Measurements from ENCODE around the gene ALKBH6.
A peak's percentile ranks its signal among the peaks of the same experiment; 100 is the strongest.
"Not testable (repeated sequence)": the region's sequence is repeated elsewhere in the genome, so short reads cannot be mapped to it uniquely, and the experiment has no call there.

ALKBH6 gene

DNA sequence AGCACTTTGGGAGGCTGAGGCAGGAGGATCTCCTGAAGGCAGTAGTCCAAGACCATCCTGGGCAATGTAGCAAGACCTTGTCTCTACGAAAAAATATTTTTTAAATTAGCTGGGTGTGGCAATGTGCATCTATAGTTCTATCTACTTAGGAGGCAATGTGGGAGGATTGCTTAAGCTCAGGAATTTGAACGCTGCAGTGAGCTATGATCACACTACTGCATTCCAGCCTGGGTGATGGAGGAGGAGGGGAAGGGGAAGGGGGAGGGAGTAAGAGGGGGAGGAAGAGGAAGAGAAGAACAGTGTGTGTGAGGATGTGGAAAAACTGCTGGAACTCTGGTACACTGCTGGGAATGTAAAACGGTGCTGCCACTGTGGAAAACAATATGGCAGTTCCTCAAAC lies 27.8 kb upstream of the ALKBH6 start:
- TF ChIP-seq, protein P1, sequence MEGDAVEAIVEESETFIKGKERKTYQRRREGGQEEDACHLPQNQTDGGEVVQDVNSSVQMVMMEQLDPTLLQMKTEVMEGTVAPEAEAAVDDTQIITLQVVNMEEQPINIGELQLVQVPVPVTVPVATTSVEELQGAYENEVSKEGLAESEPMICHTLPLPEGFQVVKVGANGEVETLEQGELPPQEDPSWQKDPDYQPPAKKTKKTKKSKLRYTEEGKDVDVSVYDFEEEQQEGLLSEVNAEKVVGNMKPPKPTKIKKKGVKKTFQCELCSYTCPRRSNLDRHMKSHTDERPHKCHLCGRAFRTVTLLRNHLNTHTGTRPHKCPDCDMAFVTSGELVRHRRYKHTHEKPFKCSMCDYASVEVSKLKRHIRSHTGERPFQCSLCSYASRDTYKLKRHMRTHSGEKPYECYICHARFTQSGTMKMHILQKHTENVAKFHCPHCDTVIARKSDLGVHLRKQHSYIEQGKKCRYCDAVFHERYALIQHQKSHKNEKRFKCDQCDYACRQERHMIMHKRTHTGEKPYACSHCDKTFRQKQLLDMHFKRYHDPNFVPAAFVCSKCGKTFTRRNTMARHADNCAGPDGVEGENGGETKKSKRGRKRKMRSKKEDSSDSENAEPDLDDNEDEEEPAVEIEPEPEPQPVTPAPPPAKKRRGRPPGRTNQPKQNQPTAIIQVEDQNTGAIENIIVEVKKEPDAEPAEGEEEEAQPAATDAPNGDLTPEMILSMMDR (IDR thresholded peaks at IDR 0.05; ENCODE audit: borderline replicate concordance, insufficient read depth, low read depth, low read length): no peak

DNA sequence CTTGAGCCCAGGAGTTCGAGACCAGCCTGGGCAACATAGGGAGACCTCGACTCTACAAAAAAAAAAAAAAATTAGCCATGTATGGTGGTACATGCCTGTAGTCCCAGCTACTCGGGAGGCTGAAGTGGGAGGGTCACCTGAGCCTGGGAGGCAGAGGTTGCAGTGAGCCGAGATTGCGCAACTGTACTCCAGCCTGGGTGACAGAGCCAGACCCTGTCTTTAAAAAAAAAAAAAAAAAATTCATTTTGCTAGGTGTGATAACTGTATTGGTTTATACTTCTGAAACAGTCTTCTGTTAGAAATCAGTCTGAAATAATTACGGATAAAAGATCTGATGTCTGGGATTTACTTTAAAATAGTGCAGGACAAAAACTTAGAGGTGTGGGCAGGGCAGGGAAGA lies 27.1 kb upstream of the ALKBH6 start:
- H3K4me3 ChIP-seq (ENCODE audit: low read depth, low read length): not testable (repeated sequence)

More for the DNA sequence above, 27.8 kb upstream of the ALKBH6 start:
- H3K4me3 ChIP-seq (ENCODE audit: low read depth, low read length): no peak overlapping the region

DNA sequence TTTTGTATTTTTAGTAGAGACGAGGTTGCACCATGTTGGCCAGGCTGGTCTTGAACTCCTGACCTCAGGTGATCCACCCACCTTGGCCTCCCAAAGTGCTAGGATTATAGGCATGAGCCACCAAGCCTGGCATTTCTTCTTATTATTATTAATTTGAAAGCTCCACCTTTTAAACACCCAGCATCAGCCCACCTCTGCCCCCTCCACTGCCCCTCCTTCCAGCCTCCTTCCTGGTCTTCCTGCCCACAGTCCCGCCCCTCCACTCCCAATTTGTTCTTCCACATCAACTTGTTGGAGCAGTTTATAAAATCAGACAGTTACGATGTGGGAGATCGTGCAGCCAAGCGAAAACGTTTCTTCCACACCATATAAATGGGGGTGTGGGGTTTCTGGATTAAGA lies 26.5 kb upstream of the ALKBH6 start:
- H3K4me3 ChIP-seq (ENCODE audit: low read depth, low read length): no peak overlapping the region
- TF ChIP-seq, protein P1 (IDR thresholded peaks at IDR 0.05; ENCODE audit: borderline replicate concordance, insufficient read depth, low read depth, low read length): no peak

DNA sequence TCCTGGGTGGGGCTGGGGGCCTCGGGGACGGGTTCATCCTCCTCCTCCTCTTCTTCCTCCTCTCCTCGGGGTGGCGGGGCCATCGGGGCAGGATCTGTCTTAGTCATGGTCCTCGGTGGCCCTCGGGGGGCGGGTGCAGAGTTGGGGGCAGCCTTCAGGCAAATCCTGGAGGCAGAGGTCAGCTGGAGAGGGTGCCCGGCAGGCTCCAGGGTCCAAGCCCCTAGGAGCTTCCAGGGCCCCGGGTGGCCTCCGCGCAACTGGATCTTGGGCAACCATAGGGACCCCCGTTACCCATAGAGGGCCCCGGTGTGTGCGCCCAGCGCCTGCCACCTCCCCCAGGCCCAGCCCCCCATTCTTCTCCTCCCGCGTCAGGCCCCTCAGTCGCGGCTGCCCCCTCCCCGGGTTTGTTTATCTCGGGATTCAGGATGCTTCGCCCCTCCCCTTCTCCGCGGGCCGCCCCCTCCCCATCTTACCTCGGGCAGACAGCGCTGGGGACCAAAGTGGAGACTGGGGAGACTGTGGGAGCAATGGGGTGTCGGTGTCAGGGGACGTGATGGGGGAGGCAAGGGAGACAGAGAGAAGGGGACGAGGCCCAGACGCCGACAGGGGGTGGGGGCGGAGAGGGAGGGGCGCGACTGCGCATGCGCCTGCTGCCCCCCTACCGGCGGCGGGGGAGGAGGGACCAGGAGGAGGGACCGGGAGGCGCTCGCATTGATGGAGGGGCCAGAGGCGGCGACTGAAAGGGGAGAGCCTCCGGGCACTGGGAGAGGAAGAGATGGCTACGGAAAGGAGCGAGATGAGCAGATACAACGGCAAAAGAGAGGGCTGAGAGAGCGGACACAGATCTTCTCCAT lies 18.5 kb upstream of the ALKBH6 start, which contains the start of gene CLIP3:
Gene CLIP3 (minus strand): TSS at position 623 of the 854 bp plus-strand sequence. CDS start 516 bp downstream, at position 107.
- H3K4me3 ChIP-seq (ENCODE audit: low read depth, low read length): no peak within 1 kb of the TSS
- TF ChIP-seq, protein P1 (IDR thresholded peaks at IDR 0.05; ENCODE audit: borderline replicate concordance, insufficient read depth, low read depth, low read length): no peak

DNA sequence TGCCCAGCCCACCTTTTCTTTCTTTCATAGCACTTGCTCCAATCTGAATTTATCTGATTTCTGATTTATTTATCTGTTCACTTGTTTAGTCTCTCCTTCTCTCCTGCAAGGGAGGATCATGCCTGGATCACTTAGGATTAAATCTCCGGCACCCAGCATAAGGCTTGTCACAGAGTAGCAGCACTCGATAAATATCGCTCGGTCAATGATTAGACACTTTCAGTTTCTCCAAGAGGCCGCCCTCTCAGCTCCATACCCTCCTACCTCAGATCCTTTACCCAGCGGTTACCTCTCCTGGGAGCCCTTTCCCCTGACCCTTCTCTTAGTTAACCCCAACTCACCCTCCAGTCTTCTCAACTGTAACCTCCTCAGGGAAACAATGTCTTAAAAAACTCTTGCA lies 17.3 kb upstream of the ALKBH6 start:
- TF ChIP-seq, protein P1 (IDR thresholded peaks at IDR 0.05; ENCODE audit: borderline replicate concordance, insufficient read depth, low read depth, low read length): no peak
- H3K4me3 ChIP-seq (ENCODE audit: low read depth, low read length): no peak overlapping the region

DNA sequence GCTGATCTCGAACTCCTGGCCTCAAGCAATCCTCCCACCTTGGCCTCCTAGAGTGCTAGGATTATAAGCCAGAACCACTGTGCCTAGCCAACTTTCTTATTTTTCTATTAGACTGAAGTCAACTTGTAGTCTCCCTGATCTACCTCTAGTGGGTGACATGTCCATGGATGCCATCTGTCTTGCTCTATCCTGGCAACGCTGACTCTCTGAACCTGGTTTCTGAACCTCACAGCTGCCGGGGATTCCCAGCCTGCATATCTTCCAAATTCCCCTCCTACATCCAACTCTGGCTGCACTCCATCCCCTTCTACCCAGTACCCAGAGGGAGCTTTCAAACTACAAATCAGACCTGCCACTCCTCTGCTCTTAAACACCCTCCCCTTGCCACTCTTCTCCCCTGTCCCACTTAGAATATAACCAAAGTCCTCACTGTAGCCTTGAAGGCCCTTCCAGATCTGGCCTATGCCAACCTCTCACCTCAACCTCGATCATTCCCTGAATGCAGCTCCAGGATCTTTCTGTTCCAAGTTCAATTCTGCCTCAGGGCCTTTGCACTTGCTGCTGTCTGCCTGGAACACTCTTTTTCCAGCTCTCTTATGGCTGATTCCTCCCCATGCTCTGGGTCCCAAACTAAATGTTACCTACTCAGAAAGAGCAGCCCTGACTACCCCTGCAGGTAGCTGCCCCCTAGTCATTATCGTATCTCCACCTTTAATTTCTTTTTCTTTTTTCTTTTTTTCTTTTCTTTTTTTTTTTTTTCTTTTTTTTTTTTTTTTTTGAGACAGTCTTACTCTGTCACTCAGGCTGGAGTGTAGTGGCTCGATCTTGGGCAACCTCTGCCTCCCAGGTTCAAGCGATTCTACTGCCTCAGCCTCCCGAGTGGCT lies 16.5 kb upstream of the ALKBH6 start:
- no peak overlapping the region for H3K4me3 ChIP-seq (ENCODE audit: low read depth, low read length)
- TF ChIP-seq, protein P1 (IDR thresholded peaks at IDR 0.05; ENCODE audit: borderline replicate concordance, insufficient read depth, low read depth, low read length): peak; percentile 19; the same call in 1 of the 2 replicates

DNA sequence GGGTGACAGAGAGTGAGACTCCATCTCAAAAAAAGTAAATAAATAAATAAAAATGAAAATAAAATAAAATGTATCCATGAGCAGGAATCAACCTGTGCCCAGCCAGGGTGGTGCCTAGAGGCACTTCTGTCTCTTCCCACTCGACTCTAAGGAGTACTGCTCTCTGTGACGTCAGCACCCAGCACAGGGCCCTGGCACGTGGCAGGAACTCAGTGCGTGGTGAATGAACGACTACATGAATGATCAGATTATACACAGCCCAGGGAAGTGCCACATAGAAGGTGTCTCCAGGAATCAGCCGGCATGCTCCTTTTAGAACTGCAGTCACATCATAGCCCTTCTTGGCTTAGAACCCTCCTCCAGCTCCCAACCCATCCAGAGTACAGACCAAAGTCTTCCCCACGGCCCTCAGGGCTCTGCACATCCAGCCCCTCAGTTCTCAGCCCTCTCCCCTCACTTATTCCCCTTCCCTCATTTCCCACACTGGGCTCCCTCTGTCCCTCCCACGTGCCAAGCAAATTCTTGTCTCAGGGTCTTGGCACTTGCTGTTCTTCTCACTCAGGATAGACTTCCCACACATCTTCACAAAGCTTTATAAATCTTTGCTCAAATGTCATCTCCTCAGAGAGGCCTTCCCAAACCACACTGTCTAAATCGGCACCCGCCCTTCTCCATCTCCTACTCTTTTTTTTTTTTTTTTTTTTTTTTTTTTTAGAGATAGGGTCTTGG lies 14.5 kb upstream of the ALKBH6 start:
- no peak overlapping the region for H3K4me3 ChIP-seq (ENCODE audit: low read depth, low read length)
- TF ChIP-seq, protein P1 (IDR thresholded peaks at IDR 0.05; ENCODE audit: borderline replicate concordance, insufficient read depth, low read depth, low read length): no peak
